Choroid plexus epithelial cell (primary cell): ENCODE results near the gene CDC27.
"Not testable (repeated sequence)": the region's sequence is repeated elsewhere in the genome, so short reads cannot be mapped to it uniquely, and the experiment has no call there.

Experiments
- DNase-seq: peaks from one replicate; pipeline ENCODE4 v3.0.0-alpha.2; 2010; ENCODE audit warnings: low read depth
- H3K4me3 ChIP-seq: 2 replicates; pipeline ENCODE4 v1.5.1; 2011; ENCODE audit warnings: low read depth, mild to moderate bottlenecking, control low read depth, low read length, moderate library complexity
- CTCF ChIP-seq: conservative IDR thresholded peaks from 2 replicates; pipeline ENCODE4 v1.5.1; 2011; ENCODE audit warnings: low read depth, mild to moderate bottlenecking, control low read depth, inconsistent platforms, low read length, moderate library complexity

Gene CDC27

GRCh38 chr17:47179141-47179540, 10.0 kb downstream of the CDC27 start:
- H3K4me3 ChIP-seq: no peak overlapping the region
- TF ChIP-seq CTCF: no peak
- no peak for DNase-seq

GRCh38 chr17:47177261-47177660, 11.8 kb downstream of the CDC27 start:
- no peak overlapping the region for H3K4me3 ChIP-seq
- no peak for DNase-seq
- no peak for TF ChIP-seq CTCF

- H3K4me3 ChIP-seq: no peak overlapping the region
- DNase-seq: no peak
- no peak for TF ChIP-seq CTCF
These were observed 12.7 kb downstream of the CDC27 start for GRCh38 chr17:47176389-47176826.

- not testable (repeated sequence) for DNase-seq, H3K4me3 ChIP-seq
These were observed 14.3 kb downstream of the CDC27 start for GRCh38 chr17:47174823-47175222.

- DNase-seq: peak; percentile 23
- no peak for TF ChIP-seq CTCF
- no peak overlapping the region for H3K4me3 ChIP-seq
These were observed 16.2 kb downstream of the CDC27 start for GRCh38 chr17:47172696-47173565.

- DNase-seq: no peak
- no peak overlapping the region for H3K4me3 ChIP-seq
- no peak for TF ChIP-seq CTCF
These were observed 18.4 kb downstream of the CDC27 start for GRCh38 chr17:47170710-47171109.

- not testable (repeated sequence) for DNase-seq, H3K4me3 ChIP-seq
These were observed 20.2 kb downstream of the CDC27 start for GRCh38 chr17:47168896-47169295.

GRCh38 chr17:47166854-47167253, 22.2 kb downstream of the CDC27 start:
- not testable (repeated sequence) for H3K4me3 ChIP-seq

More at GRCh38 chr17:47166854-47167253, 22.2 kb downstream of the CDC27 start:
- DNase-seq: not testable (repeated sequence)
